K562 (cell line): ENCODE results near the gene DTNBP1. TPM values are rescaled to one million over a fixed set of nuclear protein-coding genes. Genes with fewer than 3 reads are reported as not detected.
A peak's percentile ranks its signal among the peaks of the same experiment; 100 is the strongest.

Experiments used
- ADNP ChIP-seq: fragments of 200-800 bp; sonication (Bioruptor generic); IDR thresholded peaks from 2 replicates; pipeline ENCODE4 v1.6.1; 2016; ENCODE audit warnings: missing genetic modification characterization, missing compliant biosample characterization
- ARID1B ChIP-seq: fragments of 450-650 bp; IDR thresholded peaks from 2 replicates; pipeline ENCODE4 v1.6.1; 2016; ENCODE audit warnings: antibody characterized with exemption, mild to moderate bottlenecking, inconsistent platforms
- ARNT ChIP-seq, 2 experiments: fragments of 450-650 bp; IDR thresholded peaks; 2 replicates each; pipeline ENCODE4 v1.6.1; 2016; ENCODE audit warnings: mild to moderate bottlenecking in 1 of 2
- BRD4 ChIP-seq: fragments of 200-600 bp; sonication (generic); IDR thresholded peaks from 2 replicates; pipeline ENCODE4 v1.6.1; 2017; ENCODE audit warnings: inconsistent platforms
- CGGBP1 ChIP-seq: fragments of 250-450 bp; sonication (Bioruptor Pico); IDR thresholded peaks from 2 replicates; pipeline ENCODE4 v1.9.0; 2021; ENCODE audit warnings: mild to moderate bottlenecking
- EGR1 ChIP-seq: fragments of 450-650 bp; conservative IDR thresholded peaks from 2 replicates; pipeline ENCODE4 v1.6.1; 2017; ENCODE audit warnings: mild to moderate bottlenecking
- ERF ChIP-seq: fragments of 450-650 bp; formaldehyde crosslinking; IDR thresholded peaks from 2 replicates; pipeline ENCODE4 v1.4.0; 2020; ENCODE audit warnings: mild to moderate bottlenecking, mixed read lengths
- FOXA1 ChIP-seq: fragments of 450-650 bp; IDR thresholded peaks from 2 replicates; pipeline ENCODE4 v1.6.1; 2016; ENCODE audit warnings: mild to moderate bottlenecking, borderline replicate concordance
- JUN ChIP-seq, 2 experiments: sonication (generic) in 1 of 2; formaldehyde crosslinking in 1 of 2; IDR thresholded peaks; 2 replicates each; pipeline versions ENCODE4 v1.6.1 to v1.8.0; 2012 to 2022; ENCODE audit warnings: borderline replicate concordance in 2 of 2, mild to moderate bottlenecking in 2 of 2, improper control_type of control experiment in 1 of 2, low read depth in 1 of 2, low read length in 1 of 2, missing genetic modification reagents in 1 of 2
- JUND ChIP-seq, 2 experiments: IDR thresholded peaks; 2 replicates in 1 of 2; 3 replicates in 1 of 2; pipeline ENCODE4 v1.6.1; 2011; ENCODE audit warnings: borderline replicate concordance in 2 of 2, low read depth in 2 of 2, low read length in 2 of 2, improper control_type of control experiment in 1 of 2, missing biosample characterization in 1 of 2, missing genetic modification characterization in 1 of 2, missing genetic modification reagents in 1 of 2
- MBD2 ChIP-seq: sonication (generic); IDR thresholded peaks from 2 replicates; pipeline ENCODE4 v1.6.1; 2016; ENCODE audit warnings: low read depth, borderline replicate concordance
- MTA3 ChIP-seq: fragments of 450-650 bp; formaldehyde crosslinking; IDR thresholded peaks from 2 replicates; pipeline ENCODE4 v1.6.1; 2017; ENCODE audit warnings: mild to moderate bottlenecking, borderline replicate concordance
- RBBP5 ChIP-seq: fragments of 200-600 bp; sonication (generic); IDR thresholded peaks from 2 replicates; pipeline ENCODE4 v1.6.1; 2012; ENCODE audit warnings: borderline replicate concordance, mild to moderate bottlenecking, low read length, control low read depth, inconsistent platforms; ENCODE audit not compliant: insufficient read depth, poor library complexity, severe bottlenecking
- RCOR1 ChIP-seq, 2 experiments: IDR thresholded peaks; 2 replicates each; pipeline ENCODE4 v1.6.1; 2012; ENCODE audit warnings: low read depth in 2 of 2, low read length in 2 of 2, borderline replicate concordance in 1 of 2, improper control_type of control experiment in 1 of 2
- SMARCA4 ChIP-seq: fragments of 450-650 bp; IDR thresholded peaks from 2 replicates; pipeline ENCODE4 v1.6.1; 2016
- TAF1 ChIP-seq: IDR thresholded peaks from 2 replicates; pipeline ENCODE4 v1.6.1; 2011; ENCODE audit warnings: mild to moderate bottlenecking, low read length, moderate library complexity; ENCODE audit not compliant: insufficient read depth, control insufficient read depth, severe bottlenecking; ENCODE audit errors: extremely low read depth
- TBL1XR1 ChIP-seq, 2 experiments: IDR thresholded peaks; 2 replicates each; pipeline ENCODE4 v1.6.1; 2012; ENCODE audit warnings: improper control_type of control experiment in 2 of 2, low read length in 2 of 2, mild to moderate bottlenecking in 1 of 2
- TCF7L2 ChIP-seq: fragments of 150-350 bp; IDR thresholded peaks from 2 replicates; pipeline ENCODE4 v1.6.1; 2016; ENCODE audit warnings: low read depth, mild to moderate bottlenecking, low read length, moderate library complexity
- TEAD4 ChIP-seq, 2 experiments: sonication (generic) in 1 of 2; formaldehyde crosslinking in 1 of 2; IDR thresholded peaks; 2 replicates each; pipeline versions ENCODE4 v1.6.1 to v1.8.0; 2012 to 2022; ENCODE audit warnings: borderline replicate concordance in 1 of 2, inconsistent platforms in 1 of 2, low read length in 1 of 2, mild to moderate bottlenecking in 1 of 2, missing genetic modification reagents in 1 of 2
- ZNF165 ChIP-seq: fragments of 250-450 bp; sonication (Bioruptor Pico); IDR thresholded peaks from 2 replicates; pipeline ENCODE4 v1.4.0; 2020; ENCODE audit warnings: borderline replicate concordance
- ZNF24 ChIP-seq: fragments of 450-650 bp; IDR thresholded peaks from 2 replicates; pipeline ENCODE4 v1.6.1; 2016
- ZNF639 ChIP-seq, 2 experiments: fragments of 200-800 bp in 1 of 2; sonication (Bioruptor generic) in 1 of 2; sonication (generic) in 1 of 2; formaldehyde crosslinking in 1 of 2; IDR thresholded peaks in 1 of 2; conservative IDR thresholded peaks in 1 of 2; 2 replicates each; pipeline versions ENCODE4 v1.5.0 to v1.6.1; 2016 to 2020; ENCODE audit warnings: missing compliant biosample characterization in 1 of 2, missing genetic modification characterization in 1 of 2, missing genetic modification reagents in 1 of 2
- ZNF75A ChIP-seq: fragments of 450-650 bp; formaldehyde crosslinking; IDR thresholded peaks from 2 replicates; pipeline ENCODE4 v1.4.0; 2020; ENCODE audit warnings: mild to moderate bottlenecking
- polyA plus RNA-seq, 8 experiments: library from polyadenylated mRNA; depleted of rRNA in 4 of 8; stranded (reverse) in 5 of 8; unstranded in 3 of 8; fragments of >200 nt; fragmentation: Nextera tagmentation in 2 of 8; fragmentation: Illumina TruSeq in 1 of 8; extraction: Ambion mirVana in 2 of 8; extraction: Trizol in 1 of 8; gene quantifications; 2 replicates each; pipeline versions ENCODE4 v1.2.1 to v1.2.3, GENCODE V29; 2011 to 2014; ENCODE audit warnings: inconsistent platforms in 1 of 8, missing spikeins in 1 of 8
- total RNA-seq, 7 experiments: library from RNA; depleted of rRNA in 6 of 7; stranded (reverse); fragments of >200 nt in 6 of 7; fragmentation: Illumina TruSeq in 2 of 7; extraction: Trizol in 2 of 7; gene quantifications; 2 replicates each; pipeline versions ENCODE4 v1.2.1 to v1.2.3, GENCODE V29; 2011 to 2021; ENCODE audit warnings: low replicate concordance in 1 of 7

DTNBP1 gene
- total and polyA plus RNA-seq, 9 of the 15 experiments (the other 6 are each of a cell fraction or from before 2014, with no cell fraction given) = 16.7 to 54.5 (median 21.4) TPM

- TF ChIP-seq MTA3 (no peak), ZNF165 (CRISPR knock-in tag) (no peak), TAF1 (no peak), SMARCA4 (peak; percentile 76), MBD2 (no peak), ADNP (0 out of 2 replicates have a peak, but pooled peaks have one; percentile 28), EGR1 (peak; percentile 88), ERF (CRISPR knock-in tag) (no peak), TCF7L2 (no peak), TBL1XR1 (IDR thresholded peaks at IDR 0.05; ENCODE audit: low read length in 2 of 2) (0 out of 4 replicates have a peak, but pooled peaks of 1 of the 2 experiments have one; percentile 39), RCOR1 (IDR thresholded peaks at IDR 0.05; ENCODE audit: borderline replicate concordance in 1 of 2, low read depth in 2 of 2, low read length in 2 of 2) (peak in 1 of 2 experiments; percentile 15; a peak in 1 of 4 replicates), CGGBP1 (no peak), ZNF75A (CRISPR knock-in tag) (no peak), RBBP5 (peak; percentile 36), JUND (IDR thresholded peaks at IDR 0.05; ENCODE audit: borderline replicate concordance, low read depth, low read length) (peak; percentile 87), JUND (tag; IDR thresholded peaks at IDR 0.05; ENCODE audit: borderline replicate concordance, low read depth, low read length) (peak; percentile 60; the same call in 1 of the 3 replicates), JUN (IDR thresholded peaks at IDR 0.05; ENCODE audit: borderline replicate concordance, low read depth, low read length) (peak; percentile 38; the same call in 1 of the 2 replicates), JUN (CRISPR knock-in tag; IDR thresholded peaks at IDR 0.05; ENCODE audit: borderline replicate concordance) (no peak), FOXA1 (no peak), ZNF24 (no peak), BRD4 (peak; percentile 53; the same call in 1 of the 2 replicates), TEAD4 (IDR thresholded peaks at IDR 0.05; ENCODE audit: low read length) (peak; percentile 65; the same call in 1 of the 2 replicates), TEAD4 (CRISPR knock-in tag; IDR thresholded peaks at IDR 0.05; ENCODE audit: borderline replicate concordance) (no peak), ARID1B (peak; percentile 68; the same call in 1 of the 2 replicates), ARNT (IDR thresholded peaks at IDR 0.05) (0 out of 4 replicates have a peak, but pooled peaks of 1 of the 2 experiments have one; percentile 18), ZNF639 (CRISPR knock-in tag; conservative IDR thresholded peaks at IDR 0.05 in 1 of 2, IDR thresholded peaks at IDR 0.05 in 1 of 2) (no peak)
Observed at GRCh38 chr6:15628499-15629131, 34.2 kb downstream of the DTNBP1 start (continued).
